PC-3 (cell line): ENCODE measurements around the gene DLGAP3.

Source experiments
- EZH2 ChIP-seq: fragments of 300-600 bp; sonication (generic); IDR thresholded peaks from one replicate; pipeline ENCODE4 v1.6.1; 2017; ENCODE audit warnings: antibody characterized with exemption, mild to moderate bottlenecking, low read length; ENCODE audit not compliant: unreplicated experiment
- EZH2phosphoT487 ChIP-seq: fragments of 300-600 bp; sonication (generic); IDR thresholded peaks from 2 replicates; pipeline ENCODE4 v1.6.1; 2018; ENCODE audit warnings: mild to moderate bottlenecking, antibody characterized with exemption, low read length, borderline replicate concordance
- TF ChIP-seq, protein P1 (sequence below): fragments of 300-600 bp; sonication (generic); conservative IDR thresholded peaks from 2 replicates; pipeline ENCODE4 v1.5.1; 2017; ENCODE audit warnings: antibody characterized with exemption, low read depth, mild to moderate bottlenecking, low read length

DNA sequence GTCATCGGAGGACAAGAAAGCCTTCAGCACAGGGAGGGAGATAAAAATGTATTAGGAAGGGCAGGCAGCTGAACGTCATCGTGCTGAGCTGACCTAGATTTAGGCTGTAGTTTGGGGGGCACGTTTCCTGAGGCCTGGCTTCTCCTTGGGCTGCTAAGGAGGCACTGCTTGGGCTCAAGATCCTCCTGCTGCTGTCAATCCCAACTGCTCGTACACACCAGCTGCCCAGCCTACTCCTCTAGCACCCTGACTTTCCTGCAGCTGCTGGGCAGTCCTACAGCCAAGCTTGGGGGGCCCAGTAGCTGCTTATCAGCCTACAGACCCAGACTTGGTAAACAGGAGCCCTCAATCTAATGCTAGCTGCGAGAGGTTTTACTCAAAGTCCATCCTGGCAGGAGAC is 49.5 kb upstream of the DLGAP3 start:
- no peak for TF ChIP-seq EZH2
- TF ChIP-seq, protein P1, sequence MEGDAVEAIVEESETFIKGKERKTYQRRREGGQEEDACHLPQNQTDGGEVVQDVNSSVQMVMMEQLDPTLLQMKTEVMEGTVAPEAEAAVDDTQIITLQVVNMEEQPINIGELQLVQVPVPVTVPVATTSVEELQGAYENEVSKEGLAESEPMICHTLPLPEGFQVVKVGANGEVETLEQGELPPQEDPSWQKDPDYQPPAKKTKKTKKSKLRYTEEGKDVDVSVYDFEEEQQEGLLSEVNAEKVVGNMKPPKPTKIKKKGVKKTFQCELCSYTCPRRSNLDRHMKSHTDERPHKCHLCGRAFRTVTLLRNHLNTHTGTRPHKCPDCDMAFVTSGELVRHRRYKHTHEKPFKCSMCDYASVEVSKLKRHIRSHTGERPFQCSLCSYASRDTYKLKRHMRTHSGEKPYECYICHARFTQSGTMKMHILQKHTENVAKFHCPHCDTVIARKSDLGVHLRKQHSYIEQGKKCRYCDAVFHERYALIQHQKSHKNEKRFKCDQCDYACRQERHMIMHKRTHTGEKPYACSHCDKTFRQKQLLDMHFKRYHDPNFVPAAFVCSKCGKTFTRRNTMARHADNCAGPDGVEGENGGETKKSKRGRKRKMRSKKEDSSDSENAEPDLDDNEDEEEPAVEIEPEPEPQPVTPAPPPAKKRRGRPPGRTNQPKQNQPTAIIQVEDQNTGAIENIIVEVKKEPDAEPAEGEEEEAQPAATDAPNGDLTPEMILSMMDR: no peak
- no peak for TF ChIP-seq EZH2phosphoT487
